CD4-positive, alpha-beta T cell treated with Interferon gamma for 1 hour (primary cell): ENCODE data around the gene CASKIN2.
"Not testable (repeated sequence)": the region's sequence is repeated elsewhere in the genome, so short reads cannot be mapped to it uniquely, and the experiment has no call there.

Source experiments
- DNase-seq: peaks from one replicate; pipeline ENCODE4 v3.0.0-alpha.2; 2020

The CASKIN2 gene

GRCh38 chr17:75487351-75488070 is 27.8 kb downstream of the CASKIN2 start:
- DNase-seq = peak; percentile 50

DNA sequence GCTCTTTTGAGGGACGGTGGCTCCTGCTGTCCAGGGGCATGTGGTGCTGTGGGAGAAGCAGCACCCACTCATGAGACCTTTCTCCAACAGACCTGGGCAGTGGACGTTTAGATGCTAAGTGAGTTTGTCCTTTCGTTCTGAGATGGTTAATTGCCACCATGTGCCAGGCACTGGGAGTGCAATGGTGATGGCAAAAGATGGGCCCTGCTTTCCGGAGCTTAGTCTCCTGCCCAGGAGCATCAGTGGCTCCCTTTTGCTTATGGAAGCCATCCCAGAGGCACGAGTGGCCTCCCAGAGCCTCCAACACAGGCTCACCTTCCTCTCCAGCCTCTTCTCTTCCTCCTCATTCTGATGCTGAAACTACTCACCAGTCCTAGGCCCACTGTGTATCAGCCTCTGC is 28.4 kb downstream of the CASKIN2 start:
- DNase-seq = no peak

- no peak for DNase-seq
Measured at GRCh38 chr17:75486151-75486550, 29.2 kb downstream of the CASKIN2 start.

DNA sequence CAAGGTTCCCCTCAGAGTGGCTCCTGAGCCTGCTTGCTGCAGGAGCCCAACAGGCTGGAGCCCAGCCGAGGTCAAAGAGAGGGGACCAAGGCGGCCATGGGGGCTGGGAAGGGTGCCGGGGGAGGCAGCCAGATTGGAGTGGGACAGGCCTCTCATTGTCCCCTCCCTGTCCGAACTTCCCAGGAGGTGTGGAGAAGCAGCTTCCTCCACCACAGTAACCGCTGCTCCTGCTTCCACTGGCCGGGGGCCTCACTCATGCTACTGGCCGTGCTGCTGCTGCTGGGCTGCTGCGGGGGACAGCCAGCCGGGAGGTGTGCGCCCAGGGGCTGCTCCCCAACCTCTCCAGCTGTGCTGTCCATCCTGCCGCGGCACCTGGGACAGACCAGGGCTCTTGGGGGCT is 29.6 kb downstream of the CASKIN2 start:
- DNase-seq = no peak

- no peak for DNase-seq
Measured at GRCh38 chr17:75482098-75482942, 33.0 kb downstream of the CASKIN2 start.

- DNase-seq = no peak
Measured at GRCh38 chr17:75481194-75482068, 33.9 kb downstream of the CASKIN2 start.

DNA sequence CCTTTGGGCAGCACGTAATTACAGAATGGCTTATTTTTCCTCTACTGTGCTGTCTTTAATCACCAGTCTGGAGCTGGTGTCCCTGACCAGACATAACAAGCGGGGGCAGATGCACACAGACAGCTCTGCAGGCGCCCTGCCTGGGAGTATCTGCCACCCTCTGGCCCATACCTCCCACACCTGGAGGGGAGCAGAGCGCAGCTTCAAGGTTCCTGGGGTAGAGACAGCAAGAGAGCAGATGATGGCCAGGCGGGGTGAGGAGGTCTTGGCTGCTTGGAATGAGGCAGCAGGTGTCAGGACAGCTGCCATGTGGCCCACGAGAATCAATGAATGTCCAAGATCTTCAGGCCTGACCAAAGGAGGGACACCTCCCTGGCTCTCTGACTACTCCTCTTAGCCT is 35.1 kb downstream of the CASKIN2 start:
- DNase-seq = no peak

GRCh38 chr17:75478508-75478907 is 36.8 kb downstream of the CASKIN2 start:
- DNase-seq = no peak

DNA sequence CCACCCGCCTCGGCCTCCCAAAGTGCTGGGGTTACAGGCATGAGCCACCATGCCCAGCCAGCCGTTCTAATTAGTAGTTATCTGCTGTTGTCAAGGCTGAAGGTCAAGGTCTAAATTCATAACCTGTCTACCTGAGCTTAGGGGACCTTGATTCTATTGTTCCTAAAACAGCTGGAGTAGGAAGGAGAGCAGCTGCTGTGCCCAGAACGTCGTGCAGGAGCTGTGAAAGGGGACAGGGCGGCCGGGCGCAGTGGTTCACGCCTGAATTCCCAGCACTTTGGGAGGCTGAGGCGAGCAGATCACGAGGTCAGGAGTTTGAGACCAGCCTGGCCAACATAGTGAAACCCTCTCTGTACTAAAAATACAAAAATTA is 37.9 kb downstream of the CASKIN2 start:
- DNase-seq = not testable (repeated sequence)

- no peak for DNase-seq
Measured at GRCh38 chr17:75476752-75477489, 38.4 kb downstream of the CASKIN2 start.

GRCh38 chr17:75476271-75476671 is 39.1 kb downstream of the CASKIN2 start:
- DNase-seq = no peak

GRCh38 chr17:75475851-75476250 is 39.5 kb downstream of the CASKIN2 start:
- DNase-seq = no peak

GRCh38 chr17:75475144-75475835 is 40.0 kb downstream of the CASKIN2 start:
- no peak for DNase-seq

- no peak for DNase-seq
Measured at GRCh38 chr17:75474736-75475135, 40.6 kb downstream of the CASKIN2 start.

DNA sequence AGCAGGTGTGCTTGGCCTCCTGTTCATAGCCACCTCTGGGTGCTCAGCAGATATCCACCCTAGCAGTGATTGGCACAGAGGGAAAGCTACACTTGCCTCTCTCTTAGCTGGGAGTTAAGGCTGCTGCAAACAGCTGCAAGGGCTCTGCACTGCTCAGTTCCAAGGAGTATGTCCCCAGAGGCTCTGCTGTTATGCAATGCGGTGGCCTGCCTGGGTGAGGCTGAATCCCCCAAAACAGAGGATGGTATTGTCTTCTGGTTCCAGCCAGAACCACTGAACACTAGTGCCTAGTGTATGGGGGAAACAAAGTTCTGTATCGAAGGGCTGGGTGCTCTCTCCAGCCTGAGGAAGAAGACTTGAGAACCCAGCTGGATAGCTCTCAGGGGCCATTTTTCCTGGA is 42.1 kb downstream of the CASKIN2 start:
- no peak for DNase-seq

DNA sequence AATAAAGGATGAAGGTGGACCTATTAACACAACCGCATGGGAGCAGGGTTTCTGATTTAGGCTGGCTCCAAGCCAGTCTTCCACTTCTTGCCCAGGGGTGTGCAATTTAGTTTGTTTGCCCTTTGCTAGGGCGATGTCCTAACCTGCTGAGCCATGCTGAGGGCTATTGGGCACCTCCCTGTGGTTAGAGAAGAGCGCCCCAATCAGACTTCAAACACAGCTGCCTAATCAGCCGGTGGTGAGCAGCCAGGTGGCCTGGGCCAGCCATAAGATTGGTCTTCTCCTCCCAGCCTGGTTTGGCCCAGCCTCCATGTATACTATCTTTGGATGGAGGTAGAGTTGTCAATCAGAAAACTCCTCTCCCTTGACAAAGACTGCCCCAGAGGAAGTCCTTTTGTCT is 43.2 kb downstream of the CASKIN2 start:
- DNase-seq = no peak

- no peak for DNase-seq
Measured at GRCh38 chr17:75471207-75471606, 44.1 kb downstream of the CASKIN2 start.

GRCh38 chr17:75468779-75469373 is 46.5 kb downstream of the CASKIN2 start:
- no peak for DNase-seq

DNA sequence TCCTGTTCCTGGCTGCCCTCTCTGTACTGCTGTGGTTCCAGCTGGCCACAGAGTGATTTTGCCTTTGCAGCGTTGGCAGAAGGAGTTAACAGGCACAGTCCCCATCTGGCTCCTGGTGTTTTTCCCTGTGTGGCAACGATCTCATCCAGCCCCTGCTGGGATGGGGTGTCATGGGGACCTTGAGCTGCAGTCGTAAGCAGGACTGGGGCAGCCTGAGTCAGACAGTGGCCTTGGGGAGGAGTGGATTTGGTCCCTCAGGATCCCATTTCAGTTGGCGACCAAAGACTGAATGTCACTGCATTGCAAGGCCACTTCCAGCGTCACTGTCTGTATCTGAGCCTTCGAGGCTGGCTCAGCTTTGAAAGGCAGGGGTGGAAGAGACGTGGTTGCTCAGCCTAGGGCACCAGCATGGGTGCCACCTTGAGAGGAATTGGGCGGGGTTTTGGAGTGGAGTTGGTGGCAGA is 47.0 kb downstream of the CASKIN2 start:
- no peak for DNase-seq

GRCh38 chr17:75465039-75465438 is 50.3 kb downstream of the CASKIN2 start:
- DNase-seq = no peak

DNA sequence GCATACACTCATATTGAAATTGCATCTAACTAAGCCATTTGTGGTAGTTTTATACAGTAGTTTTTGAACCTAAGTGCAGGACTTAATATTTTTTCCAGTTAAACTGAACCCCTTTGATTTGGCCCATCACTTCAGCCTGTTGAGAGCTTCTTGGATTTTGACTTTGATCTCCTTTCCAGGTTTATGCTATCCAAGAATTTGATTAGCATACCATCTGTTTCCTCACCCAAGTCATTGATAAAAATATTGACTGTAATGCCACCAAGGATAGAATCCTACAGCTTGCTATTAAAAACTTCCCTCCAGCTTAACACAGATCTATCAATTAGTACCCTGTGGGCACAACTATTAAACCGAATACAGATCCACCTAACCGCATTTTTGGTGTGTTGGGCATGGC is 51.7 kb downstream of the CASKIN2 start:
- no peak for DNase-seq
